ENCODE measurements around the gene SLC25A14. TPM values are rescaled to one million over a fixed set of nuclear protein-coding genes. Genes with fewer than 3 reads are reported as not detected.

The SLC25A14 gene
- total RNA-seq = 9.8 and 12.9 TPM in 2 replicates

GRCh38 chrX:130339408-130340222, at the start of gene SLC25A14:
Gene SLC25A14 (plus strand): TSS chrX:130339919. CDS start chrX:130340279, 360 bp downstream.

DNA sequence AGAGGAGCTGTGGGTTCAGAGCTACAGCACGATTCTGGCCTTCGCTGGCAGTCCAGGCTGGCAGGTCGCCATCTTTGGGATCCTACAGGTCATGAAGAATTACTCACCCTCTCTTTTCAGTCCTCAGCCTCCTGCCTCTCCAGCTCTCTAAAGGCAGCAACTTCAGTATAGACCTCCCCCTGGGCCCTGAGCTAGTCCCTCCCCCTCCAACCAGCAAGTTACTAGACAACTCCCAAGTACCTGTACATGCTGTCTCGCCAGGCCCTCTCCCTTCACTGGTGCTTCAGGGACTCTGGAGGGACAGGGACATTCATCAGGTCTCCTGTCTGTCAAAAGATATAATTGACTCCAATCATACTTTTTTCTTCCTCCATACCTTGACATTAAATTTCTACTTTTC, 45.8 kb downstream of the SLC25A14 start, which contains the start of gene GPR119:
GPR119 (minus strand) TSS at position 155 of the 400 bp plus-strand sequence. CDS start 227 bp downstream, outside the sequence.

GRCh38 chrX:130401415-130402207, 61.9 kb downstream of the SLC25A14 start, which contains the start of gene RBMX2:
Gene RBMX2 (plus strand): TSS chrX:130401987. CDS start chrX:130402033, 46 bp downstream.

Other genes with a start within 250 kb of the SLC25A14 start
- 17.5 and 17.8 TPM in 2 replicates for gene ELF4, start 229.4 kb upstream of the SLC25A14 start, total RNA-seq
- gene AIFM1, start 174.1 kb upstream of the SLC25A14 start, total RNA-seq = 15.8 and 17.1 TPM in 2 replicates
- 7.0 and 10.1 TPM in 2 replicates for gene RAB33A, start 168.0 kb upstream of the SLC25A14 start, total RNA-seq
- 3.1 and 4.4 TPM in 2 replicates for gene ZNF280C, start 71.0 kb upstream of the SLC25A14 start, total RNA-seq
- gene GPR119, start 45.8 kb downstream of the SLC25A14 start, total RNA-seq = not detected in 2 replicates
- 17.4 and 18.0 TPM in 2 replicates for gene RBMX2, start 62.1 kb downstream of the SLC25A14 start, total RNA-seq

All from bronchus fibroblast of lung (primary cell).